SK-N-SH (cell line): Measurements from ENCODE around the gene MAP4K1. TPM values are rescaled to one million over a fixed set of nuclear protein-coding genes. Genes with fewer than 3 reads are reported as not detected.

ENCODE experiments used
- CTCF ChIA-PET: fragments of 300-600, 350-600 bp; formaldehyde crosslinking; extraction: SDS; loops from one replicate; lab custom pipeline; 2021; lab: Yijun Ruan, JAX
- POLR2A ChIA-PET: fragments of 350-600 bp; sonication (Branson Sonifier 250); formaldehyde crosslinking; extraction: SDS; loops from one replicate; lab custom pipeline; 2020; ENCODE audit warnings: antibody characterized with exemption, inconsistent platforms; lab: Yijun Ruan, JAX
- DNase-seq: peaks from one replicate; pipeline ENCODE4 v3.0.0; 2012
- H2AFZ ChIP-seq: fragments of 200-600 bp; sonication (generic); 2 replicates; pipeline ENCODE4 v1.8.1; 2016; ENCODE audit warnings: antibody characterized with exemption, mild to moderate bottlenecking, low read depth
- H3F3A ChIP-seq: fragments of 200-600 bp; sonication (generic); replicated peaks from 2 replicates; pipeline ENCODE3; 2016; ENCODE audit warnings: antibody characterized with exemption, mild to moderate bottlenecking; ENCODE audit not compliant: insufficient read depth
- H3K27ac ChIP-seq, 2 experiments: fragments of 200-500 bp in 1 of 2; fragments of 200-600 bp in 1 of 2; sonication (Bioruptor generic) in 1 of 2; sonication (generic), shearing (Covaris generic) in 1 of 2; 2 replicates each; pipeline versions ENCODE4 v1.5.1 to v1.6.1; 2014 to 2016; ENCODE audit warnings: low read depth in 2 of 2, inconsistent platforms in 1 of 2, low read length in 1 of 2, mild to moderate bottlenecking in 1 of 2, mixed read lengths in 1 of 2
- H3K27me3 ChIP-seq: fragments of 200-600 bp; sonication (generic), shearing (Covaris generic); 2 replicates; pipeline ENCODE4 v1.6.1; 2016; ENCODE audit warnings: mixed run types; ENCODE audit not compliant: insufficient read depth
- H3K36me3 ChIP-seq, 2 experiments: fragments of 200-500 bp in 1 of 2; fragments of 200-600 bp in 1 of 2; sonication (Bioruptor generic) in 1 of 2; sonication (generic) in 1 of 2; replicated peaks in 1 of 2; 2 replicates each; pipeline versions ENCODE3 to v1.5.1; 2014 to 2016; ENCODE audit warnings: low read length in 1 of 2, mild to moderate bottlenecking in 1 of 2; ENCODE audit not compliant: insufficient read depth in 2 of 2, control insufficient read depth in 1 of 2
- H3K4me1 ChIP-seq, 2 experiments: fragments of 200-500 bp in 1 of 2; fragments of 200-600 bp in 1 of 2; sonication (Bioruptor generic) in 1 of 2; sonication (generic), shearing (Covaris generic) in 1 of 2; 2 replicates each; pipeline versions ENCODE4 v1.5.1 to v1.6.1; 2014 to 2016; ENCODE audit warnings: low read depth in 1 of 2, low read length in 1 of 2, mixed run types in 1 of 2; ENCODE audit not compliant: insufficient read depth in 2 of 2, control insufficient read depth in 1 of 2
- H3K4me2 ChIP-seq: fragments of 200-600 bp; sonication (generic), shearing (Covaris generic); 2 replicates; pipeline ENCODE4 v1.6.1; 2017; ENCODE audit warnings: mixed run types
- H3K4me3 ChIP-seq, 2 experiments: fragments of 200-500 bp in 1 of 2; fragments of 200-600 bp in 1 of 2; sonication (Bioruptor generic) in 1 of 2; sonication (generic), shearing (Covaris generic) in 1 of 2; 2 replicates each; pipeline versions ENCODE4 v1.5.1 to v1.8.1; 2014 to 2016; ENCODE audit warnings: low read depth in 2 of 2, inconsistent platforms in 1 of 2, low read length in 1 of 2, mild to moderate bottlenecking in 1 of 2, mixed read lengths in 1 of 2, moderate library complexity in 1 of 2
- H3K79me2 ChIP-seq: fragments of 200-600 bp; sonication (generic); 2 replicates; pipeline ENCODE4 v1.8.1; 2017; ENCODE audit warnings: mild to moderate bottlenecking; ENCODE audit not compliant: insufficient read depth
- H3K9ac ChIP-seq: fragments of 200-600 bp; sonication (generic); 2 replicates; pipeline ENCODE4 v1.6.1; 2017; ENCODE audit warnings: mixed run types
- H3K9me2 ChIP-seq: fragments of 200-600 bp; sonication (generic); 2 replicates; pipeline ENCODE4 v1.6.1; 2017; ENCODE audit warnings: mixed run types
- H3K9me3 ChIP-seq: fragments of 200-600 bp; sonication (generic); 2 replicates; pipeline ENCODE4 v1.6.1; 2017; ENCODE audit warnings: mixed run types, mild to moderate bottlenecking, moderate library complexity
- H4K20me1 ChIP-seq: fragments of 200-600 bp; sonication (generic); 2 replicates; pipeline ENCODE4 v1.6.1; 2017; ENCODE audit warnings: mild to moderate bottlenecking, mixed run types; ENCODE audit not compliant: insufficient read depth
- CHD2 ChIP-seq: fragments of 150-350 bp; IDR thresholded peaks from 2 replicates; pipeline ENCODE4 v1.6.1; 2018; ENCODE audit warnings: low read length; ENCODE audit not compliant: partially characterized antibody
- ELF1 ChIP-seq: IDR thresholded peaks from 2 replicates; pipeline ENCODE4 v1.4.0; 2012
- FOXM1 ChIP-seq: IDR thresholded peaks from 2 replicates; pipeline ENCODE4 v1.4.0; 2012; ENCODE audit warnings: low read depth, mild to moderate bottlenecking
- GATA2 ChIP-seq: sonication (generic); formaldehyde crosslinking; IDR thresholded peaks from 2 replicates; pipeline ENCODE4 v1.5.0; 2020; ENCODE audit warnings: mild to moderate bottlenecking, missing genetic modification reagents
- POLR2AphosphoS5 ChIP-seq: IDR thresholded peaks from 2 replicates; pipeline ENCODE4 v1.6.1; 2012; ENCODE audit warnings: low read depth, low read length
- RCOR1 ChIP-seq: fragments of 150-350 bp; IDR thresholded peaks from 2 replicates; pipeline ENCODE4 v1.6.1; 2017; ENCODE audit warnings: antibody characterized with exemption, low read length
- RFX5 ChIP-seq: IDR thresholded peaks from 2 replicates; pipeline ENCODE4 v1.6.1; 2012; ENCODE audit warnings: mild to moderate bottlenecking, improper control_type of control experiment, low read length
- SMC3 ChIP-seq: IDR thresholded peaks from 2 replicates; pipeline ENCODE4 v1.6.1; 2012; ENCODE audit warnings: low read depth, low read length, improper control_type of control experiment
- YY1 ChIP-seq: IDR thresholded peaks from 2 replicates; pipeline ENCODE4 v1.4.0; 2012; ENCODE audit warnings: low read depth, mild to moderate bottlenecking
- WGBS: methylation state at CpG from one replicate; pipeline ENCODE4 v1.1.6; 2017; ENCODE audit warnings: low lambda C conversion rate; 5-methylcytosine and 5-hydroxymethylcytosine counted together
- polyA plus RNA-seq, 3 experiments: library from polyadenylated mRNA; depleted of rRNA; stranded (reverse); fragments of >200 nt; gene quantifications; 2 replicates each; pipeline ENCODE4 v1.2.3, GENCODE V29; 2012
- TF ChIP-seq, protein P1 (sequence below): IDR thresholded peaks from 2 replicates; pipeline ENCODE4 v1.4.0; 2012; ENCODE audit warnings: low read depth, borderline replicate concordance
- TF ChIP-seq, protein P2 (sequence below): IDR thresholded peaks from 2 replicates; pipeline ENCODE4 v1.4.0; 2012; ENCODE audit warnings: low read depth, borderline replicate concordance
- TF ChIP-seq, protein P3 (sequence below): IDR thresholded peaks from 2 replicates; pipeline ENCODE4; 2012

MAP4K1 gene
- polyA plus RNA-seq, 1 of the 3 experiments (the other 2 are of a cell fraction): 0.31 TPM

DNA sequence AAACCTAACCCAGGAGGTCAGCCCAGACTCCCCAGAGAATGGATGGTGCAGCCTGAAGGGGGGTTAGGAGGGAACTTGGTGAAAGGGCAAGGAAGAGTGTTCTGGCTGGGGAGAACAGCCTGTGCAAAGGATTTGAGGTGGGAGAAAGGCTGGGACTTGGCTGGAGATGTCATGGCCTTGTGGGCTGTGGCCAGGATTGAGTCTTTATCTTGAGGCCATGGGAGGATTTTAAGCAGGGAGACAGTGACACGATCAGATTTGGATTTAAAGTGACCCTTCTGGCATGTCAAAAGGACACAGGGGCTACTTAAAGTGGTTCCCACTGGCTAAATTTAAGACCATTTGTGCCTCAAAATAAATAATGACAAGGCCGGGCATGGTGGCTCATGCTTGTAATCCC, 29.7 kb downstream of the MAP4K1 start:
- Histone ChIP-seq H3K79me2 (no peaks in the 10 kb centered on the region), H2AFZ (no peak overlapping the region), H3K4me3 (no peak overlapping the region), H3K9me2 (no peaks in the 10 kb centered on the region), H4K20me1 (no peaks in the 10 kb centered on the region), H3K9me3 (no peaks in the 10 kb centered on the region), H3F3A (no peaks in the 10 kb centered on the region), H3K36me3 (no peaks in the 10 kb centered on the region), H3K4me2 (no peak overlapping the region), H3K27me3 (no peaks in the 10 kb centered on the region), H3K9ac (no peak overlapping the region), H3K27ac (no peak overlapping the region), H3K4me1 (no peaks in the 10 kb centered on the region)
- DNase-seq: no peak
- ChIA-PET CTCF (no interaction called here), POLR2A (no interaction called here)
- 30% methylated on average over 2 of the region's 2 CpGs for WGBS
- TF ChIP-seq RCOR1 (no peak), SMC3 (no peak), RFX5 (no peak), POLR2AphosphoS5 (no peak)
- TF ChIP-seq, protein P1, sequence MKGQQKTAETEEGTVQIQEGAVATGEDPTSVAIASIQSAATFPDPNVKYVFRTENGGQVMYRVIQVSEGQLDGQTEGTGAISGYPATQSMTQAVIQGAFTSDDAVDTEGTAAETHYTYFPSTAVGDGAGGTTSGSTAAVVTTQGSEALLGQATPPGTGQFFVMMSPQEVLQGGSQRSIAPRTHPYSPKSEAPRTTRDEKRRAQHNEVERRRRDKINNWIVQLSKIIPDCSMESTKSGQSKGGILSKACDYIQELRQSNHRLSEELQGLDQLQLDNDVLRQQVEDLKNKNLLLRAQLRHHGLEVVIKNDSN: no peak
- TF ChIP-seq, protein P2, sequence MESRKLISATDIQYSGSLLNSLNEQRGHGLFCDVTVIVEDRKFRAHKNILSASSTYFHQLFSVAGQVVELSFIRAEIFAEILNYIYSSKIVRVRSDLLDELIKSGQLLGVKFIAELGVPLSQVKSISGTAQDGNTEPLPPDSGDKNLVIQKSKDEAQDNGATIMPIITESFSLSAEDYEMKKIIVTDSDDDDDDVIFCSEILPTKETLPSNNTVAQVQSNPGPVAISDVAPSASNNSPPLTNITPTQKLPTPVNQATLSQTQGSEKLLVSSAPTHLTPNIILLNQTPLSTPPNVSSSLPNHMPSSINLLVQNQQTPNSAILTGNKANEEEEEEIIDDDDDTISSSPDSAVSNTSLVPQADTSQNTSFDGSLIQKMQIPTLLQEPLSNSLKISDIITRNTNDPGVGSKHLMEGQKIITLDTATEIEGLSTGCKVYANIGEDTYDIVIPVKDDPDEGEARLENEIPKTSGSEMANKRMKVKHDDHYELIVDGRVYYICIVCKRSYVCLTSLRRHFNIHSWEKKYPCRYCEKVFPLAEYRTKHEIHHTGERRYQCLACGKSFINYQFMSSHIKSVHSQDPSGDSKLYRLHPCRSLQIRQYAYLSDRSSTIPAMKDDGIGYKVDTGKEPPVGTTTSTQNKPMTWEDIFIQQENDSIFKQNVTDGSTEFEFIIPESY: no peak

DNA sequence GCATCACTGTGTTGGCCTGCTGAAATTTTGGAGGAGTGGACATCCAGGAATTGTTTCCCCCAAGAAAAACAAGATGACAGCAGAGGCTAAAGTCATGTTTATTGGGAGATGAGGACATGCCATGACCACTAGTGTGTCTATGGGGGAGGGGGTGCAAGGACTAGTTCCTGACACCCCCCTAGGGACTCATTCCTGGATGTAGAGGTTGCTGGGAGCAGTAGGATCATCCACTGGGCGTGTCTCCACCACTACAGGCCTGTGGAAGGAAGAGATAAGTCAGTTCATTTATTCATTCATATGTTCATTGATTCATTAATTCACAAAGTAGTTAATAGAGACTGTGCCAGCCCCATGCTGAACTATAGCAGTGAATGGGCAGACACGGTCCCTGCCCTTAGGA, 30.2 kb downstream of the MAP4K1 start:
- TF ChIP-seq FOXM1 (no peak), CHD2 (no peak), ELF1 (no peak), SMC3 (no peak), GATA2 (CRISPR knock-in tag) (no peak), YY1 (no peak), RFX5 (no peak)
- TF ChIP-seq, protein P3, sequence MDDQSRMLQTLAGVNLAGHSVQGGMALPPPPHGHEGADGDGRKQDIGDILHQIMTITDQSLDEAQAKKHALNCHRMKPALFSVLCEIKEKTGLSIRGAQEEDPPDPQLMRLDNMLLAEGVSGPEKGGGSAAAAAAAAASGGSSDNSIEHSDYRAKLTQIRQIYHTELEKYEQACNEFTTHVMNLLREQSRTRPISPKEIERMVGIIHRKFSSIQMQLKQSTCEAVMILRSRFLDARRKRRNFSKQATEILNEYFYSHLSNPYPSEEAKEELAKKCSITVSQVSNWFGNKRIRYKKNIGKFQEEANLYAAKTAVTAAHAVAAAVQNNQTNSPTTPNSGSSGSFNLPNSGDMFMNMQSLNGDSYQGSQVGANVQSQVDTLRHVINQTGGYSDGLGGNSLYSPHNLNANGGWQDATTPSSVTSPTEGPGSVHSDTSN: no peak
- TF ChIP-seq, all 33 proteins: peak for 0
- Histone ChIP-seq H3K9me2 (no peaks in the 10 kb centered on the region), H3K9me3 (no peaks in the 10 kb centered on the region), H3K36me3 (no peaks in the 10 kb centered on the region), H4K20me1 (no peaks in the 10 kb centered on the region), H3K4me2 (no peak overlapping the region), H3F3A (no peaks in the 10 kb centered on the region), H2AFZ (no peak overlapping the region), H3K79me2 (no peaks in the 10 kb centered on the region), H3K27ac (no peak overlapping the region), H3K27me3 (no peaks in the 10 kb centered on the region), H3K4me1 (no peaks in the 10 kb centered on the region), H3K4me3 (no peak overlapping the region), H3K9ac (no peak overlapping the region)
- ChIA-PET CTCF (no interaction called here), POLR2A (no interaction called here)
- peak; percentile 4 for DNase-seq
- 60% methylated on average over 2 of the region's 2 CpGs for WGBS
